ENCODE data around the gene ELL. TPM values are rescaled to one million over a fixed set of nuclear protein-coding genes. Genes with fewer than 3 reads are reported as not detected.
A peak's percentile ranks its signal among the peaks of the same experiment; 100 is the strongest.

The ELL gene
- total RNA-seq, 1 experiment from 2014 or later, result 17.0 TPM

DNA sequence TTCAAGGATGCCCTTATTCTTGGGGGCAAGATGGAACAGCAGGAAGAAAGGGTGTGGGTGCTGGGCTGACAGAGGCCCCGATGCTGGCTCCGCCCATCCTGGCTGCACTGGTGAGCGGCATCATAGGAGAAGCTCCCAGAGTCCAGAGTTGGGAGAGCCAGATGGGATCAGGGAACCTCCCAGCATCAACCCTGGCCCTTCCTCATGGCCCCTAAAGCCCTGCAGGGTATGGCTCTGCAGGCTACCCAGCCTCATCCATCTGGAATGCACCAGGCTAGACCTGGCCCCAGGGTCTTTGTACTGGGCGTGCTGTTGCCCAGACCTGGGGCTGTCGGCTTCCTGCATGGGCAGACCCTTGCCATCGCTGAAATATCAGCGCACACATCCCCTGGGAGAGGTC, 7.9 kb upstream of the ELL start:
- H3K79me1 ChIP-seq (ENCODE audit: insufficient read depth, low read depth, low read length, poor library complexity, severe bottlenecking), result no peaks in the 10 kb centered on the region
- no CpG with 5 or more reads among the region's 7 CpGs for WGBS (ENCODE audit: extremely low coverage, insufficient read length, low lambda C conversion rate)
- no peak overlapping the region for H2AK5ac ChIP-seq (ENCODE audit: insufficient read length, low read length)
- H3K4ac ChIP-seq (ENCODE audit: low read depth, low read length), result no peak overlapping the region
- H3K79me2 ChIP-seq (ENCODE audit: insufficient read depth, low read length), result no peaks in the 10 kb centered on the region
- no peak overlapping the region for H3K14ac ChIP-seq (ENCODE audit: insufficient read depth, low read length)
- no peaks in the 10 kb centered on the region for H3K23me2 ChIP-seq (ENCODE audit: insufficient read length, low read depth, low read length, poor library complexity, severe bottlenecking)
- no peak overlapping the region for H3K4me2 ChIP-seq (ENCODE audit: insufficient read depth, insufficient read length, low read length)
- H4K20me1 ChIP-seq (ENCODE audit: control insufficient read depth, insufficient read depth, insufficient read length), result no peaks in the 10 kb centered on the region
- H3K27me3 ChIP-seq (ENCODE audit: insufficient read depth, low read length), result no peaks in the 10 kb centered on the region
- no peak overlapping the region for H3K9ac ChIP-seq (ENCODE audit: extremely low read depth, insufficient read length, low read length)
- H3K23ac ChIP-seq (ENCODE audit: insufficient read length, low read depth, low read length), result no peak overlapping the region
- H4K5ac ChIP-seq (ENCODE audit: insufficient read length, low read depth, low read length), result no peak overlapping the region
- no peaks in the 10 kb centered on the region for H3K4me1 Mint-ChIP-seq
- H3K36me3 Mint-ChIP-seq (ENCODE audit: insufficient read depth in 1 of 3, low read depth in 3 of 3), result peaks cover 14 to 25% (median 23%) of the 10 kb centered on the region in 3 experiments
- no peak overlapping the region for H3K27ac ChIP-seq (ENCODE audit: insufficient read length, low read depth, low read length)
- peak overlapping the region in 1 of 3 experiments; percentile 63; a peak in 1 of 7 replicates for H3K27ac Mint-ChIP-seq
- H3K4me1 ChIP-seq (ENCODE audit: insufficient read depth, low read length), result no peaks in the 10 kb centered on the region
- H3K4me3 Mint-ChIP-seq, result no peak overlapping the region
- H4K8ac ChIP-seq (replicated peaks; ENCODE audit: insufficient read length, low read depth, low read length), result no peak overlapping the region
- no peak overlapping the region for H2BK15ac ChIP-seq (ENCODE audit: low read depth, low read length)
- no peak overlapping the region for H4K91ac ChIP-seq (ENCODE audit: insufficient read length, low read depth, low read length)
- TF ChIP-seq, protein P1, sequence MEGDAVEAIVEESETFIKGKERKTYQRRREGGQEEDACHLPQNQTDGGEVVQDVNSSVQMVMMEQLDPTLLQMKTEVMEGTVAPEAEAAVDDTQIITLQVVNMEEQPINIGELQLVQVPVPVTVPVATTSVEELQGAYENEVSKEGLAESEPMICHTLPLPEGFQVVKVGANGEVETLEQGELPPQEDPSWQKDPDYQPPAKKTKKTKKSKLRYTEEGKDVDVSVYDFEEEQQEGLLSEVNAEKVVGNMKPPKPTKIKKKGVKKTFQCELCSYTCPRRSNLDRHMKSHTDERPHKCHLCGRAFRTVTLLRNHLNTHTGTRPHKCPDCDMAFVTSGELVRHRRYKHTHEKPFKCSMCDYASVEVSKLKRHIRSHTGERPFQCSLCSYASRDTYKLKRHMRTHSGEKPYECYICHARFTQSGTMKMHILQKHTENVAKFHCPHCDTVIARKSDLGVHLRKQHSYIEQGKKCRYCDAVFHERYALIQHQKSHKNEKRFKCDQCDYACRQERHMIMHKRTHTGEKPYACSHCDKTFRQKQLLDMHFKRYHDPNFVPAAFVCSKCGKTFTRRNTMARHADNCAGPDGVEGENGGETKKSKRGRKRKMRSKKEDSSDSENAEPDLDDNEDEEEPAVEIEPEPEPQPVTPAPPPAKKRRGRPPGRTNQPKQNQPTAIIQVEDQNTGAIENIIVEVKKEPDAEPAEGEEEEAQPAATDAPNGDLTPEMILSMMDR (conservative IDR thresholded peaks at IDR 0.05), result no peak
- H2BK5ac ChIP-seq (ENCODE audit: insufficient read length, low read length), result no peak overlapping the region
- H3K9me3 ChIP-seq (ENCODE audit: control insufficient read depth, low read depth, low read length), result no peaks in the 10 kb centered on the region
- no peak for DNase-seq
- H3T11ph ChIP-seq (ENCODE audit: low read length), result no peak overlapping the region
- no peak overlapping the region for H2BK12ac ChIP-seq (ENCODE audit: insufficient read length, low read depth, low read length)
- no peak overlapping the region for H3K18ac ChIP-seq (ENCODE audit: insufficient read length, low read depth, low read length)
- no peak overlapping the region for H2BK120ac ChIP-seq (ENCODE audit: low read depth, low read length, poor library complexity, severe bottlenecking)
- no peaks in the 10 kb centered on the region for H3K27me3 Mint-ChIP-seq (ENCODE audit: low read depth)
- H3K9me3 Mint-ChIP-seq, result no peaks in the 10 kb centered on the region
- H2AFZ ChIP-seq (ENCODE audit: low read length), result no peak overlapping the region
- H3K56ac ChIP-seq (ENCODE audit: insufficient read length, low read depth, low read length), result no peak overlapping the region
- no peak overlapping the region for H2BK20ac ChIP-seq (ENCODE audit: low read depth, low read length, poor library complexity, severe bottlenecking)
